HG03520 (cell line): ENCODE measurements around the gene PRR36.
A peak's percentile ranks its signal among the peaks of the same experiment; 100 is the strongest.

Source experiments
- ATAC-seq: cut with Tn5 transposase; IDR thresholded peaks from one replicate; pipeline ENCODE4 v1.9.1; 2021; ENCODE audit warnings: mild to moderate bottlenecking, moderate library complexity; ENCODE audit not compliant: unreplicated experiment

The PRR36 gene

DNA sequence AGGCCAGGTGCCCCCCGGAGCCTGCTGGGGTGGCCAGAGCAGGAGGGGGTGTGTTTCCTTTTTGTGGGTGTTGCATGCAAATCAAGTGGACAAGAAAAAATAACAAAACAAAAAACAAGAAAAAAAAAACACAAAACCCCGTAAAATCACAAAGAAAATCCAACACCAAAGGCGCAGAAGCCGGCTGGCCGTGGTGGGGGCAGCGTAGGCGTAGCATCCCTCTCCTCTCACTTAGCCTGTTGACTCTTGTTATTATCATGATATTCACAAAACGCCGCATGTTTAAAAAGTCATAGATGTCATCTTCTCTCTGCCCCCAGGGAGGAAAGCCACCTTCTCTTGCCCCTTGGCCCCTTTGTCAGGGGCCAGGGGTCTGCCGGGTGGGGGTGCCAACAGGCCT, 39.5 kb upstream of the PRR36 start:
- ATAC-seq: no peak

DNA sequence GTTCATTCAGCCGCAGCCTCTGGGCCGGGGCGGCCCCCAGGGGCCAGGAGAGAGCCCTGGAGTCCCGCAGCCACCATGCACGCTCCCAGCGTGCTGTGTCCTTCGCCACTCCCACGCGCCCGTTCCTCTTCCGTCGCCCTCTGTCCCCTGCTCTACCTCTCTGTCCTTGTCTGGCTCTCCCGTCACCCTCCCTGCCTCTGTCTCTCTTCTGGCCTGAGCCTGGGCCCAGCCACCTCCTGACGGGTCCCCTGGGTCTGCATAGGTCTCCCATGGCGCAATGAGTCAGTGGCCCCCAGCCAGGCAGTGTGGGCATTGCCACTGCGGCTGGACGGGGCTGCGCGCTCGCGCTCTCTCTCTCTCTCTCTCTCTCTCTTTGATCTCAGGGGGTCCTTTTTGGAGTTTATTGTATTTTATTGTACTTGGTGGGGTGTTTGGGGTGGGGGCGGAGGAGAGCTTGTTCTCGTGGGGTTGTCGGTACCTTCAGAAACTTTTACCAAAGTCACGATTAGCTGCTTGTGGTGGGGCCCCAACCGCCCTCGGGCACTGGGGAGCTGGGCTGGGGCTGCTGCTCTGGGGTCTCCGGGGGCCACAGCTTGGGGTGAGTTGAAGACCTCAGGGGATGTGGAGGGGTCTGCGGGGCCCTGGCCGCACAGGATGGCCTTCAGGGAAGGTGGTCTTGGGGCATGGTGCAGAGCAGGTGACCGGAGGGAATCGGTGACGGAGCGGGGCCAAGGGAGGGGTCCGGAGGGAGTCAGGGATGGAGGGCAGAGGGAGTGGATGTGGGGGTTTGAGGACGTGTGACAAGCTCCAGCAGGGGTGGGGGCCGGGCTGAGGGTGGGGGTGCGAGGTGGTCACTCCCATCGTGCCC, 38.7 kb upstream of the PRR36 start:
- no peak for ATAC-seq

- ATAC-seq: no peak
Measured at GRCh38 chr19:7912144-7912696, 38.0 kb upstream of the PRR36 start.

- ATAC-seq: no peak
Measured at GRCh38 chr19:7911508-7912143, 37.4 kb upstream of the PRR36 start.

DNA sequence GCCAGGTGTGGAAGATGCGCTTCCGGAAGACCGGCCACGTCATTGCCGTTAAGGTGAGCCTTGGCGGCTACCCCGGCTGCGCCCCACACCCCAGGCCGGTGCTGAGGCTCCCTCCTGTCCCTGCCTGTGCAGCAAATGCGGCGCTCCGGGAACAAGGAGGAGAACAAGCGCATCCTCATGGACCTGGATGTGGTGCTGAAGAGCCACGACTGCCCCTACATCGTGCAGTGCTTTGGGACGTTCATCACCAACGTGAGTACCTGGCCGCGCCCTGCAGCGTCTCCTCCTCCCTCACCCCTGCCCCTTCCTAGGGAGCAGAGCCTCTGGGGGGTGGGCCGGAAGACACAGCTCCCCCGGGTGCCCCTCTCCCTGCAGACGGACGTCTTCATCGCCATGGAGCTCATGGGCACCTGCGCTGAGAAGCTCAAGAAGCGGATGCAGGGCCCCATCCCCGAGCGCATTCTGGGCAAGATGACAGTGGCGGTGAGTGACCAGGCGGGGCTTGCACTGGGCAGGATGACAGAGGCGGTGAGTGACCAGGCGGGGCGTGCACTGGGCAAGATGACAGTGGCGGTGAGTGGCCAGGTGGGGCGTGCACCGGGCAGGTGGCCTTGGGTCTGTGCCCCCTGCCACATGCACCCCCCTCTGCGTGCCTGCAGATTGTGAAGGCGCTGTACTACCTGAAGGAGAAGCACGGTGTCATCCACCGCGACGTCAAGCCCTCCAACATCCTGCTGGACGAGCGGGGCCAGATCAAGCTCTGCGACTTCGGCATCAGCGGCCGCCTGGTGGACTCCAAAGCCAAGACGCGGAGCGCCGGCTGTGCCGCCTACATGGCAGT, 36.4 kb upstream of the PRR36 start:
- no peak for ATAC-seq

- ATAC-seq: no peak
Measured at GRCh38 chr19:7909471-7910067, 35.4 kb upstream of the PRR36 start.

- no peak for ATAC-seq
Measured at GRCh38 chr19:7908742-7909461, 34.7 kb upstream of the PRR36 start.

GRCh38 chr19:7908078-7908699, 34.0 kb upstream of the PRR36 start:
- no peak for ATAC-seq

- ATAC-seq: no peak
Measured at GRCh38 chr19:7907544-7907943, 33.4 kb upstream of the PRR36 start.

DNA sequence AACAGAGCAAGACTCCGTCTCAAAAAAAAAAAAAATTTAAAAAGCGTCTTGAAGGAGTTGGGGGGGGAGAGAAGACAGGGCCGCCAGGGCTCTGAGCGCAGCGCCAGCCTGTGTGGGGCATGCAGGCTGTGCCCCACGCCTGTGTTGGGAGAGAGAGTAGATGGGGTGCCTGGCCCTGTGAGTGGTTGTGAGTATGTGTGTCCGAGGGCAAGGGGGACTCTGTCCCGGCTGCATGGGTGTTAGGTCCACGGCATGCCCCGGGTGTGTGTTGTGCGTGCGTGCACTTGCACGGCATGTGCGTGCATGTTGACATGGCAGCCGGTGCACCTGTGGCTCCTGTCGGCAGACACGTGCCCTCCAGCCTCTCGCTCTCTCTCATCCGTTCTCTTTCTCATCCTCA, 32.9 kb upstream of the PRR36 start:
- no peak for ATAC-seq

GRCh38 chr19:7905859-7906258, 31.7 kb upstream of the PRR36 start:
- no peak for ATAC-seq

DNA sequence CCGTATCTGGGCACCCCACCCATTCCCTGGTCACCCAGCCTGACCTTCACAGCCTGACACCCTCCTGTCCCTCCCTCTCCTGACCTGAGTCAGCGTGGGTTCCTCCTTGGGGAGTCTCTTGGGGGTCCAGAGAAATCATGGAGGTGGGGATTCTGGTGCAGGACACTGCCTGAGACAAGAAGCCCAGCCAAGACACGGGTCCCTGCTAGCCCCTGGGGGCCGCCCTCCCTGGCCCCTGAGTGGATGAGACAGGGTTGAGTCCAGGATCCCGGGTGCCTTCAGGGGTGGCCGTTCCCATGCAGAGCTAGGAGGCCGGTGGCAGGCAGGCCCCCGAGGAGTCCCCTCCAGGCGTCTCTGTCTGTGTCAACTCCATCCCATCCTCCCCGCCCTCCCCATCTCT, 31.1 kb upstream of the PRR36 start:
- ATAC-seq: no peak

- ATAC-seq: peak; percentile 26
Measured at GRCh38 chr19:7904074-7905020, 30.2 kb upstream of the PRR36 start.

GRCh38 chr19:7903244-7904073, 29.3 kb upstream of the PRR36 start, which contains the start of gene MAP2K7:
MAP2K7 (plus strand) TSS chr19:7903877; CDS start chr19:7903945, 68 bp downstream.
- peak; percentile 85 for ATAC-seq

DNA sequence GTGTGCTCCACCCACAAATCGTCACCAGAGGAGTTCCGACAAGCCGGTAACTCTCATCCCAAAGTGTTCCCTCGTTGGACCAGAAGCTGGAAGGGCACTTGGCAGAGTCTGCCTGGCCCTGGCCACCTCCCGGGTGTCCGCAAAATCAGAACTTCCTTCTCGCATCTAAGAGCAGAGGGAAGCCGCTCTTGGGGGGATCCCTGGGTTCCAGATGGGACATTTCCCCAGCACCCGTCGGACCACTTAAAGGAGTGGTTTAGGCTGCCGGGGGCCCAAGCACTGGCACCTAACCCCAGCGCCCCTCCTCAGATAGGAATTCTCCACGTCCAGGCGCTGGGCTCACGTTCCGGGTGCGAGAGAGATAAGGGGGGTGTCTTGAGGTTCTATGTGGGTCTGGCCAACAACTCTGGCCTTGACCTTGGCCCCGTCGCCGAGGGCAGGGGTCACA, 28.6 kb upstream of the PRR36 start:
- no peak for ATAC-seq

DNA sequence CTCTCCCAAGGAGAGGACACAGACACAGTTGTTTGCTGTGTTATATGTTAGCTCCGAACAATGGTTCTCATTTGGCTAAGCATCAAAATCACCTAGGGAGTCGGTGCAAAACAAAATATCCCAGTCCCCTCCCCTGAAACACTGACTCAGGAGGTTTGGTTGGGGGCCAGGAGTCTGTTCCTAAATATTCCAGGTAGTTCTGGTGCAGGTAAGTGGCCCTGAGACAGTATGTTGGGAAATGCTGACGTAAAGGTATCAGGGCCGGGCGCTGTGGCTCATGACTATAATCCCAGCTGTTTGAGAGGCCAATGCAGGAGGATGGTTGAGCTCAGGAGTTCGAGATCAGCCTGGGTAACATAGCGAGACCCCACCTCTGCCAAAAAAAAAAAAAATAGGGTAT, 27.1 kb upstream of the PRR36 start:
- ATAC-seq: no peak

DNA sequence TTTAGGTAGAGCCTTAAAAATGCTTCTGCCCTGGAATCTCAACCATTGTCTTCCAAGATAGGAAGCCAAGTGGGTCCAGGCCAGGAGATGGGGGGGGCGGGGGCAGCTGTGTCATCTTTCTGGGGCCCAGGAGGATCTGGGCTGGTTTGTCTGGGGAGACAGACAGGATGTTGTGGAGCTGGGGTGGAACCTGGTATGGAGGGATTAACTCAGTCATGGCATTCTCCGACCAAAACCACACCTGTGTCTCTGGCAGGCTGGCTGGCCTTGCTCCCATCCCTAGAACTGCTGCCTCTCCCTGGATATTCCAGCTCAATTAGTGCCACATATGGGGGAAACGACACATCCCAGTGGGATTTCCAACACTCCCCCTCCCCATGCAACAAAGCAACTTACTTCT, 26.7 kb upstream of the PRR36 start:
- ATAC-seq: no peak
